GM23338 (cell line): Measurements from ENCODE around the gene PCSK1N. TPM values are rescaled to one million over a fixed set of nuclear protein-coding genes. Genes with fewer than 3 reads are reported as not detected.
A peak's percentile ranks its signal among the peaks of the same experiment; 100 is the strongest.
"Not testable (repeated sequence)": the region's sequence is repeated elsewhere in the genome, so short reads cannot be mapped to it uniquely, and the experiment has no call there.

Experiments used
- ATAC-seq: fragments of 200-7000 bp; cut with Tn5 transposase; 3 replicates; pipeline ENCODE4 v1.9.1; 2020
- DNase-seq: peaks from one replicate; pipeline ENCODE4 v3.0.0-alpha.2; 2015; ENCODE audit warnings: low spot score
- H2AFZ ChIP-seq: fragments of 200-600 bp; sonication (generic); 2 replicates; pipeline ENCODE4 v1.8.0; 2016; ENCODE audit warnings: antibody characterized with exemption, mild to moderate bottlenecking, moderate library complexity
- H3F3A ChIP-seq: fragments of 200-600 bp; sonication (generic); replicated peaks from 2 replicates; pipeline ENCODE4 v1.8.0; 2017; ENCODE audit warnings: antibody characterized with exemption, mixed run types, low read depth
- H3K27ac ChIP-seq: fragments of 200-600 bp; sonication (generic); 2 replicates; pipeline ENCODE4 v1.6.1; 2016; ENCODE audit warnings: low read depth
- H3K27me3 ChIP-seq: fragments of 200-600 bp; sonication (generic); 2 replicates; pipeline ENCODE4 v1.8.0; 2016; ENCODE audit warnings: mild to moderate bottlenecking, mixed run types, moderate library complexity; ENCODE audit not compliant: insufficient read depth
- H3K36me3 ChIP-seq: fragments of 200-600 bp; sonication (generic); 2 replicates; pipeline ENCODE4 v1.8.0; 2016; ENCODE audit warnings: mild to moderate bottlenecking; ENCODE audit not compliant: insufficient read depth
- H3K4me1 ChIP-seq: fragments of 200-600 bp; sonication (generic); 2 replicates; pipeline ENCODE4 v1.8.0; 2016; ENCODE audit warnings: mild to moderate bottlenecking, moderate library complexity; ENCODE audit not compliant: insufficient read depth
- H3K4me2 ChIP-seq: fragments of 200-600 bp; sonication (generic); 2 replicates; pipeline ENCODE4 v1.7.1; 2017; ENCODE audit warnings: mixed run types
- H3K4me3 ChIP-seq: fragments of 200-600 bp; sonication (generic); 2 replicates; pipeline ENCODE4 v1.6.1; 2016; ENCODE audit warnings: mixed run types
- H3K79me2 ChIP-seq: fragments of 200-600 bp; sonication (generic); replicated peaks from 2 replicates; pipeline ENCODE4 v1.8.0; 2017; ENCODE audit warnings: mild to moderate bottlenecking; ENCODE audit not compliant: insufficient read depth
- H3K9me2 ChIP-seq: fragments of 200-600 bp; sonication (generic); 2 replicates; pipeline ENCODE4 v1.8.0; 2017; ENCODE audit not compliant: insufficient read depth
- H4K20me1 ChIP-seq: fragments of 200-600 bp; sonication (generic); replicated peaks from 2 replicates; pipeline ENCODE4 v1.8.0; 2017; ENCODE audit warnings: mild to moderate bottlenecking; ENCODE audit not compliant: insufficient read depth
- H3K27ac Mint-ChIP-seq: 2 replicates; pipeline ENCODE4 v1.8.0; 2020; ENCODE audit warnings: inconsistent platforms, mild to moderate bottlenecking, moderate library complexity, mixed read lengths
- H3K27me3 Mint-ChIP-seq: 3 replicates; pipeline ENCODE4 v1.8.0; 2022; ENCODE audit warnings: low read depth, mild to moderate bottlenecking, moderate library complexity, mixed read lengths, inconsistent platforms; ENCODE audit not compliant: insufficient read depth, poor library complexity
- H3K36me3 Mint-ChIP-seq: 3 replicates; pipeline ENCODE4 v1.8.0; 2021; ENCODE audit warnings: low read depth, mild to moderate bottlenecking, inconsistent platforms, moderate library complexity, mixed read lengths
- H3K4me1 Mint-ChIP-seq: 3 replicates; pipeline ENCODE4 v1.8.0; 2020; ENCODE audit warnings: mild to moderate bottlenecking, inconsistent platforms, mixed read lengths
- H3K4me3 Mint-ChIP-seq: 3 replicates; pipeline ENCODE4 v1.8.0; 2021; ENCODE audit warnings: moderate library complexity, mild to moderate bottlenecking, inconsistent platforms, mixed read lengths
- H3K9me3 Mint-ChIP-seq: 3 replicates; pipeline ENCODE4 v1.8.0; 2020; ENCODE audit warnings: moderate library complexity, mild to moderate bottlenecking, inconsistent platforms, mixed read lengths
- CTCF ChIP-seq, 2 experiments: fragments of 200-600 bp in 1 of 2; sonication (generic) in 1 of 2; conservative IDR thresholded peaks; 2 replicates each; pipeline versions ENCODE4 v1.5.1 to v1.6.1; 2016 to 2017; ENCODE audit warnings: antibody characterized with exemption in 2 of 2, low read depth in 2 of 2, mild to moderate bottlenecking in 2 of 2, moderate library complexity in 1 of 2
- EZH2 ChIP-seq: fragments of 200-600 bp; sonication (generic); IDR thresholded peaks from one replicate; pipeline ENCODE4 v1.8.0; 2017; ENCODE audit warnings: antibody characterized with exemption, mild to moderate bottlenecking, low read depth; ENCODE audit not compliant: unreplicated experiment
- EZH2phosphoT487 ChIP-seq: fragments of 200-600 bp; sonication (generic); IDR thresholded peaks from one replicate; pipeline ENCODE4 v1.8.1; 2018; ENCODE audit warnings: antibody characterized with exemption; ENCODE audit not compliant: unreplicated experiment
- NANOG ChIP-seq: IDR thresholded peaks from 2 replicates; pipeline ENCODE4 v1.6.1; 2016; ENCODE audit warnings: antibody characterized with exemption, borderline replicate concordance
- POLR2AphosphoS5 ChIP-seq: IDR thresholded peaks from 2 replicates; pipeline ENCODE4 v1.6.1; 2016; ENCODE audit warnings: antibody characterized with exemption, low read depth
- REST ChIP-seq: IDR thresholded peaks from one replicate; pipeline ENCODE4 v1.6.1; 2018; ENCODE audit warnings: antibody characterized with exemption; ENCODE audit not compliant: unreplicated experiment
- STAT1 ChIP-seq: IDR thresholded peaks from one replicate; pipeline ENCODE4 v1.6.1; 2016; ENCODE audit warnings: antibody characterized with exemption; ENCODE audit not compliant: unreplicated experiment
- ZNF114 ChIP-seq: fragments of 250-450 bp; sonication (Bioruptor Pico); IDR thresholded peaks from 2 replicates; pipeline ENCODE4 v1.5.0; 2020; ENCODE audit warnings: mild to moderate bottlenecking, moderate library complexity
- ZNF331 ChIP-seq: fragments of 250-450 bp; sonication (Bioruptor Pico); IDR thresholded peaks from 2 replicates; pipeline ENCODE4 v1.5.0; 2020; ENCODE audit warnings: low read depth, mild to moderate bottlenecking, moderate library complexity
- polyA plus RNA-seq: library from polyadenylated mRNA; unstranded; fragments of >200 nt; fragmentation: Nextera tagmentation; extraction: Ambion mirVana; gene quantifications from 2 replicates; pipeline ENCODE4 v1.2.1, GENCODE V29; 2016
- total RNA-seq: library from RNA; depleted of rRNA; stranded (reverse); fragments of >200 nt; shearing (Covaris generic); gene quantifications from 2 replicates; pipeline ENCODE4 v1.2.3, GENCODE V29; 2014

Gene PCSK1N
- total and polyA plus RNA-seq, 2 experiments from 2014 or later = 12.8 to 15.6 TPM

DNA sequence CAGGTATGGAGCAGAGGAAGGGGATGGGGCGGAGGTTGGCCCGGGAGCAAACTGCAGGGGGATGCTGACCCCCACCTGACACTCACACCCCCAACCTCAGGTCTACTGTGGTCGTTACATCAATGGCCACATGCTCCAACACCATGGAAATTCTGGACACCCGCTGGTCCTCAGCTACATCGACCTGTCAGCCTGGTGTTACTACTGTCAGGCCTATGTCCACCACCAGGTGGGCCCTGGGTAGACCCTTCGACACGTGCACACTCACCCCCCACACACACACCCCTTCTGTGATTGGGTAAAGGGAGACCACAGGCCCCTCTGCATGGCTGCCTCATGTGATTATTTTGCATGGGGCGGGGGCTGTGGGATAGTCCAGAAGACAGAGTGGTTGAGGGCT is 11.3 kb downstream of the PCSK1N start:
- Mint-ChIP-seq H3K27me3 (peaks cover 14% of the 10 kb centered on the region), H3K4me3 (no peak overlapping the region), H3K36me3 (peaks cover 27% of the 10 kb centered on the region; the same call in 2 of the 3 replicates), H3K27ac (no peak overlapping the region), H3K9me3 (peaks cover 3% of the 10 kb centered on the region; the same call in 1 of the 3 replicates), H3K4me1 (peaks cover 6% of the 10 kb centered on the region)
- no peaks in the 10 kb centered on the region for H3K79me2 ChIP-seq
- H4K20me1 ChIP-seq = no peaks in the 10 kb centered on the region
- H2AFZ ChIP-seq = no peak overlapping the region
- peaks cover 22% of the 10 kb centered on the region for H3K27me3 ChIP-seq
- H3K4me1 ChIP-seq = no peaks in the 10 kb centered on the region
- ATAC-seq = no peak
- no peaks in the 10 kb centered on the region for H3K9me2 ChIP-seq
- no peaks in the 10 kb centered on the region for H3F3A ChIP-seq
- H3K36me3 ChIP-seq = no peaks in the 10 kb centered on the region
- H3K27ac ChIP-seq = no peak overlapping the region
- TF ChIP-seq NANOG (no peak), ZNF114 (CRISPR knock-in tag) (no peak), REST (no peak), EZH2phosphoT487 (no peak), EZH2 (no peak), ZNF331 (CRISPR knock-in tag) (no peak), POLR2AphosphoS5 (no peak), STAT1 (no peak), CTCF (conservative IDR thresholded peaks at IDR 0.05; ENCODE audit: low read depth in 2 of 2) (no peak)
- H3K4me3 ChIP-seq = no peak overlapping the region
- no peak for DNase-seq
- no peak overlapping the region for H3K4me2 ChIP-seq

DNA sequence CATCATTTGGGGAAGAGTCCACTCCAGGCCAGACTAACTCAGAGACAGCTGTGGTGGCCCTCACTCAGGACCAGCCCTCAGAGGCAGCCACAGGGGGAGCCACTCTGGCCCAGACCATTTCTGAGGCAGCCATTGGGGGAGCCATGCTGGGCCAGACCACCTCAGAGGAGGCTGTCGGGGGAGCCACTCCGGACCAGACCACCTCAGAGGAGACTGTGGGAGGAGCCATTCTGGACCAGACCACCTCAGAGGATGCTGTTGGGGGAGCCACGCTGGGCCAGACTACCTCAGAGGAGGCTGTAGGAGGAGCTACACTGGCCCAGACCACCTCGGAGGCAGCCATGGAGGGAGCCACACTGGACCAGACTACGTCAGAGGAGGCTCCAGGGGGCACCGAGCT is 12.4 kb downstream of the PCSK1N start:
- peaks cover 6% of the 10 kb centered on the region for H3K4me1 Mint-ChIP-seq
- Histone ChIP-seq H3K4me1 (no peaks in the 10 kb centered on the region), H4K20me1 (no peaks in the 10 kb centered on the region), H3K9me2 (no peaks in the 10 kb centered on the region), H3K79me2 (no peaks in the 10 kb centered on the region), H2AFZ (no peak overlapping the region), H3K4me2 (no peak overlapping the region), H3K4me3 (no peak overlapping the region), H3K27me3 (peaks cover 15% of the 10 kb centered on the region; the same call in 1 of the 2 replicates), H3K27ac (no peak overlapping the region), H3F3A (no peaks in the 10 kb centered on the region), H3K36me3 (no peaks in the 10 kb centered on the region)
- peak; percentile 18 for ATAC-seq
- H3K27ac Mint-ChIP-seq = no peak overlapping the region
- peaks cover 3% of the 10 kb centered on the region; the same call in 1 of the 3 replicates for H3K9me3 Mint-ChIP-seq
- peaks cover 12% of the 10 kb centered on the region for H3K27me3 Mint-ChIP-seq
- peaks cover 29% of the 10 kb centered on the region; the same call in 2 of the 3 replicates for H3K36me3 Mint-ChIP-seq
- H3K4me3 Mint-ChIP-seq = no peak overlapping the region
- DNase-seq = no peak
- 0 out of 4 replicates have a peak, but pooled peaks of 1 of the 2 experiments have one; percentile 6 for TF ChIP-seq CTCF (conservative IDR thresholded peaks at IDR 0.05; ENCODE audit: low read depth in 2 of 2)
- no peak for TF ChIP-seq REST

GRCh38 chrX:48819394-48819793 is 16.0 kb downstream of the PCSK1N start:
- not testable (repeated sequence) for H3K9me3 Mint-ChIP-seq, H3K4me1 Mint-ChIP-seq, H2AFZ ChIP-seq

More at GRCh38 chrX:48819394-48819793, 16.0 kb downstream of the PCSK1N start:
- H3K27me3 Mint-ChIP-seq, H3K4me3 ChIP-seq, ATAC-seq, H3K4me3 Mint-ChIP-seq, H3K4me1 ChIP-seq, DNase-seq, H3K27ac ChIP-seq, H3K9me2 ChIP-seq, H4K20me1 ChIP-seq, H3F3A ChIP-seq, H3K79me2 ChIP-seq, H3K36me3 ChIP-seq, H3K27ac Mint-ChIP-seq, H3K27me3 ChIP-seq, H3K4me2 ChIP-seq: not testable (repeated sequence)
- peaks cover 16% of the 10 kb centered on the region; the same call in 2 of the 3 replicates for H3K36me3 Mint-ChIP-seq
